Suprapubic skin (tissue), 4 donors: Measurements from ENCODE around the gene RGCC.

ENCODE experiments used
- CTCF ChIP-seq, 2 donors: fragments of 200-600 bp in 1 of 2; fragments of 450-650 bp in 1 of 2; sonication (generic) in 1 of 2; IDR thresholded peaks; one replicate each; pipeline ENCODE4 v1.5.1; 2016 to 2019; ENCODE audit warnings: antibody characterized with exemption in 2 of 2, mild to moderate bottlenecking in 1 of 2, moderate library complexity in 1 of 2
- EP300 ChIP-seq: sonication (generic); formaldehyde crosslinking; IDR thresholded peaks from one replicate; pipeline ENCODE4 v1.6.1; 2017; ENCODE audit warnings: antibody characterized with exemption
- POLR2A ChIP-seq, 2 donors: fragments of 450-650 bp; IDR thresholded peaks; one replicate each; pipeline ENCODE4 v1.6.1; 2017; ENCODE audit warnings: antibody characterized with exemption in 2 of 2, mild to moderate bottlenecking in 2 of 2, moderate library complexity in 2 of 2
- POLR2AphosphoS5 ChIP-seq, 3 donors: sonication (generic); formaldehyde crosslinking; IDR thresholded peaks; one replicate each; pipeline ENCODE4 v1.6.1; 2017; ENCODE audit warnings: antibody characterized with exemption in 3 of 3

- TF ChIP-seq CTCF (IDR thresholded peaks at IDR 0.05) (no peak), POLR2AphosphoS5 (IDR thresholded peaks at IDR 0.05) (no peak), POLR2A (IDR thresholded peaks at IDR 0.05) (no peak), EP300 (no peak)
Observed at GRCh38 chr13:41434831-41435520, 22.4 kb upstream of the RGCC start.
